Esophagus (tissue), 2 donors: ENCODE data around the gene HGD. TPM values are rescaled to one million over a fixed set of nuclear protein-coding genes. Genes with fewer than 3 reads are reported as not detected.

Experiments used
- H3K27ac ChIP-seq, 2 donors: one replicate each; pipeline ENCODE4 v1.5.1; 2013; ENCODE audit warnings: low read depth in 2 of 2, mild to moderate bottlenecking in 2 of 2, inconsistent platforms in 1 of 2, low read length in 1 of 2, moderate library complexity in 1 of 2
- H3K27me3 ChIP-seq, 2 donors: one replicate each; pipeline ENCODE4 v1.6.1; 2013; ENCODE audit warnings: low read length in 2 of 2, control low read depth in 1 of 2, mild to moderate bottlenecking in 1 of 2; ENCODE audit not compliant: insufficient read depth in 2 of 2, control insufficient read depth in 1 of 2
- H3K36me3 ChIP-seq, 2 donors: one replicate each; pipeline ENCODE4 v1.6.1; 2013; ENCODE audit warnings: low read length in 1 of 2; ENCODE audit not compliant: control insufficient read depth in 2 of 2, insufficient read depth in 2 of 2
- H3K4me1 ChIP-seq, 2 donors: one replicate each; pipeline ENCODE4 v1.6.1; 2013; ENCODE audit warnings: low read length in 1 of 2; ENCODE audit not compliant: control insufficient read depth in 2 of 2, insufficient read depth in 2 of 2
- H3K4me3 ChIP-seq, 2 donors: one replicate each; pipeline ENCODE4 v1.5.1; 2013; ENCODE audit warnings: low read length in 2 of 2, mild to moderate bottlenecking in 2 of 2, low read depth in 1 of 2, moderate library complexity in 1 of 2
- H3K9me3 ChIP-seq, 2 donors: one replicate each; pipeline ENCODE4 v1.6.1; 2013; ENCODE audit warnings: mild to moderate bottlenecking in 2 of 2, low read depth in 1 of 2, low read length in 1 of 2, moderate library complexity in 1 of 2; ENCODE audit not compliant: control insufficient read depth in 2 of 2, insufficient read depth in 1 of 2
- WGBS, 2 donors: extraction: QIAGEN DNeasy Blood & Tissue Kit; methylation state at CpG; one replicate each; pipeline ENCODE4 v1.1.7; 2013; 5-methylcytosine and 5-hydroxymethylcytosine counted together
- polyA plus RNA-seq, 2 donors: library from polyadenylated mRNA; stranded (reverse); fragments of 200-250 nt; gene quantifications; one replicate each; pipeline ENCODE4 v1.2.3, GENCODE V29; 2013
- donor health status: healthy with polysubstance abuse.
- donor health status: Bipolar disorder and iron deficiency.

Gene HGD
- polyA plus RNA-seq, 2 donors = 0.06 TPM

DNA sequence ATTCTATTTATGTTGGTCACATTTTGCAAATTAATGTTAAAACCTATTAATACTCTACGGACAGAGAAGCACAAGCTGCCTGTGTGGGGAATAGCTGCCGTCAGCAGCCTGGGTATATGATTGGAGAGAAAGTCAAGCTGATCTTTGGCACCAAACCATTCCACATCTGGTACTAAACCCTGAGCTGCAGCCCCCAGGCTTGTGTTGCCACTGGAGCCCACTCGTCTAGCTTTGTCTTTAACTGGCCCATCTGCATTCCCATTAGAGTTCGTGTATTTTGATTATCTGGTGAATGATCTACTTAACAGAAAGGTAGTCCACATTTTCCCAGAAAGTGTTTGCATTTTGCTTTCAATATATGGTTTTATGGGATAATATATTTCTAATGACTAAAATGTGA lies 80.5 kb downstream of the HGD start:
- Histone ChIP-seq H3K4me1 (no peaks in the 10 kb centered on the region), H3K4me3 (no peak overlapping the region), H3K27ac (no peak overlapping the region), H3K9me3 (no peaks in the 10 kb centered on the region), H3K27me3 (no peaks in the 10 kb centered on the region), H3K36me3 (peaks cover 5% of the 10 kb centered on the region in 2 donors)
- 67 to 68% methylated on average over 4 of the region's 4 CpGs for WGBS, 2 donors

GRCh38 chr3:120599211-120599610 lies 82.8 kb downstream of the HGD start:
- Histone ChIP-seq H3K4me1 (no peaks in the 10 kb centered on the region), H3K36me3 (peaks cover 5% of the 10 kb centered on the region in 2 donors), H3K27ac (no peak overlapping the region), H3K9me3 (no peaks in the 10 kb centered on the region), H3K4me3 (no peak overlapping the region), H3K27me3 (no peaks in the 10 kb centered on the region)
- 66 to 72% methylated on average over 3 of the region's 3 CpGs for WGBS, 2 donors

- H3K9me3 ChIP-seq = no peaks in the 10 kb centered on the region
- H3K27me3 ChIP-seq = no peaks in the 10 kb centered on the region
- 17 to 32% methylated on average over 1 of the region's 1 CpG for WGBS, 2 donors
- H3K4me3 ChIP-seq = peak overlapping the region in 1 of 2 donors; percentile 92
- no peak overlapping the region for H3K27ac ChIP-seq
- H3K36me3 ChIP-seq = peaks cover 3 to 5% of the 10 kb centered on the region in 2 donors
- no peaks in the 10 kb centered on the region for H3K4me1 ChIP-seq
Measured at GRCh38 chr3:120597445-120598049, 84.5 kb downstream of the HGD start.

DNA sequence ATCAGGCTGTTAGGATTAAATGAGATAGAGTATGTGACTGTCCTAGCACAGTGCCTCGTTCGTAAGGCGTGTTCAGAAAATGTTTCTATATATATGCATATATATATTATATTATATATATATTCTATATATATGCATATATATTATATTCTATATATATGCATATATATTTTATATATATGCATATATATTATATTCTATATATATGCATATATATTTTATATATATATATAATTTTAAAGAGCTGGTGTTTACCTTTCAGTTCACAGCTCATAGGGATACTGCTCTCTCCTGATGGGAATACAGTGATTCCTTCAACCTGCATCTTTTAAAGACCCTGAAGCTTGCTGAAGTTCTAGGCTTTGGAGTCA lies 85.2 kb downstream of the HGD start:
- H3K4me1 ChIP-seq = no peaks in the 10 kb centered on the region
- WGBS, 2 donors = 11 to 22% methylated on average over 3 of the region's 3 CpGs
- peak overlapping the region; percentile 87 to 91 for H3K27ac ChIP-seq
- no peaks in the 10 kb centered on the region for H3K27me3 ChIP-seq
- peak overlapping the region; percentile 82 to 92 for H3K4me3 ChIP-seq
- H3K9me3 ChIP-seq = no peaks in the 10 kb centered on the region
- H3K36me3 ChIP-seq = peaks cover 0 to 5% of the 10 kb centered on the region in 2 donors

DNA sequence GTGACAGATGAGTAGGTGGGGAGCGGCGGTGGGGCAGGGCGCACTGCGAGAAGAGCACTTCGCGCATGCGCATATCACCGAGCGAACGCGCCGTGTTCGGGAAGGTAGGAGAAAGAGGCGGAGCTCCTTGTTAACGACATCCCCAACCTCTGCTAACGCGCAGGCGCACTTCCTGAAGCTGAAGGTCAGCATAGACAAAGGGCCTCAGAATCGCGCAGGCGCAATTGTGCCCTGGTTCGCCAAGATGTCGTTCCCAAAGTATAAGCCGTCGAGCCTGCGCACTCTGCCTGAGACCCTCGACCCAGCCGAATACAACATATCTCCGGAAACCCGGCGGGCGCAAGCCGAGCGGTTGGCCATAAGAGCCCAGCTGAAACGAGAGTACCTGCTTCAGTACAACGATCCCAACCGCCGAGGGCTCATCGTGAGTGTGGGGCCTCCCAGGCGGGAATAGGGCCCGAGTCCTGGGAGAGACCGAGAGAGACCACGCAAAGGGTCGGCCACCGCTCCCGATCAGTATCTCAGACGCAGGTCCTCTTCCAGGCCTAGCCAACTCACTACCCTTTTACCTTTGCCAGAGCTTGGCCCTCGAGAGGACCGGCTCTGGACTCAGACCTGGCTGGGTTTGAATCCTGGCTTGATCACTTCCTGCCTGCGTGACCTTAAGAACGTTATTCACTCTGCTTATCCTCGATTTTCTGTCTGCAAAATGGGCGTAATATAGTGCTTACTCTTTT lies 85.8 kb downstream of the HGD start, which contains the start of gene NDUFB4:
NDUFB4 (plus strand) TSS at position 221 of the 737 bp plus-strand sequence; CDS start at position 245, 24 bp downstream.
- H3K4me1 ChIP-seq = no peaks in the 10 kb centered on the region
- H3K27me3 ChIP-seq = no peaks in the 10 kb centered on the region
- peak within 1 kb of the TSS; percentile 82 to 92 for H3K4me3 ChIP-seq
- peaks cover 0 to 4% of the 10 kb centered on the region in 2 donors for H3K36me3 ChIP-seq
- H3K9me3 ChIP-seq = no peaks in the 10 kb centered on the region
- 0 to 1% methylated on average over 53 of the region's 53 CpGs for WGBS, 2 donors
- H3K27ac ChIP-seq = peak within 1 kb of the TSS; percentile 87 to 91

- peak overlapping the region; percentile 60 to 91 for H3K27ac ChIP-seq
- no peaks in the 10 kb centered on the region for H3K4me1 ChIP-seq
- no peaks in the 10 kb centered on the region for H3K9me3 ChIP-seq
- 2 to 3% methylated on average over 4 of the region's 4 CpGs for WGBS, 2 donors
- no peaks in the 10 kb centered on the region for H3K27me3 ChIP-seq
- H3K4me3 ChIP-seq = peak overlapping the region; percentile 82 to 92
- H3K36me3 ChIP-seq = peaks cover 0 to 4% of the 10 kb centered on the region in 2 donors
Measured at GRCh38 chr3:120595788-120596115, 86.3 kb downstream of the HGD start.

GRCh38 chr3:120587332-120587975 lies 94.6 kb downstream of the HGD start:
- H3K27ac ChIP-seq = no peak overlapping the region
- no peaks in the 10 kb centered on the region for H3K9me3 ChIP-seq
- H3K4me3 ChIP-seq = no peak overlapping the region
- no peaks in the 10 kb centered on the region for H3K27me3 ChIP-seq
- H3K36me3 ChIP-seq = no peaks in the 10 kb centered on the region
- no peaks in the 10 kb centered on the region for H3K4me1 ChIP-seq
- 62 to 75% methylated on average over 3 of the region's 3 CpGs for WGBS, 2 donors

Other genes starting within 250 kb of the HGD start
- gene FSTL1, start 231.2 kb downstream of the HGD start, polyA plus RNA-seq = 10 to 100 TPM in 1 of 2 donors, 1 to 10 TPM in 1; 5.4 to 10.7 TPM
- 100 to 1,000 TPM; 182 to 207 TPM for gene NDUFB4, start 85.9 kb downstream of the HGD start, polyA plus RNA-seq
- 1 to 10 TPM; 2.8 to 8.2 TPM for gene RABL3, start 60.3 kb upstream of the HGD start, polyA plus RNA-seq
- gene GTF2E1, start 60.5 kb upstream of the HGD start, polyA plus RNA-seq = 1 to 10 TPM; 3.5 to 4.1 TPM
- gene STXBP5L, start 226.0 kb upstream of the HGD start, polyA plus RNA-seq = under 1 TPM; 0.08 to 0.21 TPM